Hepatocyte (in vitro differentiated cells): ENCODE results near the gene ESPNL.

Source experiments
- CTCF ChIP-seq: fragments of 200-600 bp; sonication (generic); IDR thresholded peaks from 2 replicates; pipeline ENCODE4 v1.5.1; 2016; ENCODE audit warnings: antibody characterized with exemption, mild to moderate bottlenecking; ENCODE audit not compliant: poor library complexity
- EZH2phosphoT487 ChIP-seq: fragments of 200-600 bp; sonication (generic); IDR thresholded peaks from one replicate; pipeline ENCODE4 v1.6.1; 2018; ENCODE audit warnings: antibody characterized with exemption, mild to moderate bottlenecking, low read depth, moderate library complexity; ENCODE audit not compliant: unreplicated experiment, severe bottlenecking

GRCh38 chr2:238138331-238139195 is 38.4 kb downstream of the ESPNL start, which contains the start of gene KLHL30:
- no peak for TF ChIP-seq CTCF
- TF ChIP-seq EZH2phosphoT487, result no peak
